HEK293T (cell line): ENCODE measurements around the gene MARCHF5.

Experiments used
- ARNT ChIP-seq: fragments of 450-650 bp; IDR thresholded peaks from 2 replicates; pipeline ENCODE4 v1.6.1; 2017; ENCODE audit warnings: mild to moderate bottlenecking
- CTBP1 ChIP-seq: fragments of 450-650 bp; IDR thresholded peaks from 2 replicates; pipeline ENCODE4 v1.6.1; 2016; ENCODE audit warnings: borderline replicate concordance
- HDGF ChIP-seq: fragments of 450-650 bp; IDR thresholded peaks from 2 replicates; pipeline ENCODE4 v1.6.1; 2017; ENCODE audit warnings: antibody characterized with exemption, borderline replicate concordance
- PKNOX1 ChIP-seq: fragments of 450-650 bp; IDR thresholded peaks from 2 replicates; pipeline ENCODE4 v1.6.1; 2016
- SUZ12 ChIP-seq: fragments of 450-650 bp; IDR thresholded peaks from 2 replicates; pipeline ENCODE4 v1.6.1; 2016; ENCODE audit warnings: mild to moderate bottlenecking

GRCh38 chr10:92354587-92354986 lies 63.6 kb downstream of the MARCHF5 start:
- TF ChIP-seq HDGF: no peak
- no peak for TF ChIP-seq SUZ12
- no peak for TF ChIP-seq PKNOX1
- TF ChIP-seq ARNT: no peak
- TF ChIP-seq CTBP1: no peak
